HFFc6 (cell line): ENCODE results near the gene THSD4. TPM values are rescaled to one million over a fixed set of nuclear protein-coding genes. Genes with fewer than 3 reads are reported as not detected.

ENCODE experiments used
- DNase-seq: peaks from one replicate; pipeline ENCODE4 v3.0.0-alpha.2; 2018
- H3K27ac Mint-ChIP-seq: 2 replicates; pipeline ENCODE4 v1.8.0; 2020; ENCODE audit warnings: mild to moderate bottlenecking, mixed read lengths
- H3K27me3 Mint-ChIP-seq: 2 replicates; pipeline ENCODE4 v1.8.0; 2021; ENCODE audit warnings: mild to moderate bottlenecking, moderate library complexity, mixed read lengths; ENCODE audit not compliant: insufficient read depth
- H3K36me3 Mint-ChIP-seq: 2 replicates; pipeline ENCODE4 v1.8.0; 2021; ENCODE audit warnings: low read depth, mixed read lengths
- H3K4me1 Mint-ChIP-seq: 2 replicates; pipeline ENCODE4 v1.8.0; 2020; ENCODE audit warnings: low read depth, mixed read lengths
- H3K4me3 Mint-ChIP-seq: 2 replicates; pipeline ENCODE4 v1.8.0; 2020; ENCODE audit warnings: mild to moderate bottlenecking, moderate library complexity, mixed read lengths
- H3K9me3 Mint-ChIP-seq: 2 replicates; pipeline ENCODE4 v1.8.0; 2020; ENCODE audit warnings: mild to moderate bottlenecking, mixed read lengths
- CTCF ChIP-seq: fragments of 200-600 bp; sonication (generic); IDR thresholded peaks from 2 replicates; pipeline ENCODE4 v1.5.0; 2021; ENCODE audit warnings: antibody characterized with exemption, mild to moderate bottlenecking
- total RNA-seq, 6 experiments: library from RNA; stranded (reverse); fragmentation: NEBNext Ultra II Directional; extraction: Animal tissue kit (Norgen Biotek cat#: 25700); gene quantifications; 2 replicates in 1 of 6; 3 replicates in 5 of 6; pipeline ENCODE4 v1.2.3, GENCODE V29; 2021

Gene THSD4
- total RNA-seq, 6 experiments from 2014 or later, result 32.7 to 39.1 (median 36.4) TPM

GRCh38 chr15:71677352-71677751 lies 562.1 kb downstream of the THSD4 start:
- H3K27ac Mint-ChIP-seq, result no peak overlapping the region
- H3K9me3 Mint-ChIP-seq, result no peaks in the 10 kb centered on the region
- H3K4me1 Mint-ChIP-seq, result peaks cover 57% of the 10 kb centered on the region
- H3K27me3 Mint-ChIP-seq, result no peaks in the 10 kb centered on the region
- H3K36me3 Mint-ChIP-seq, result peaks cover 8% of the 10 kb centered on the region; the same call in 1 of the 2 replicates
- no peak overlapping the region for H3K4me3 Mint-ChIP-seq
- TF ChIP-seq CTCF, result no peak
- no peak for DNase-seq

DNA sequence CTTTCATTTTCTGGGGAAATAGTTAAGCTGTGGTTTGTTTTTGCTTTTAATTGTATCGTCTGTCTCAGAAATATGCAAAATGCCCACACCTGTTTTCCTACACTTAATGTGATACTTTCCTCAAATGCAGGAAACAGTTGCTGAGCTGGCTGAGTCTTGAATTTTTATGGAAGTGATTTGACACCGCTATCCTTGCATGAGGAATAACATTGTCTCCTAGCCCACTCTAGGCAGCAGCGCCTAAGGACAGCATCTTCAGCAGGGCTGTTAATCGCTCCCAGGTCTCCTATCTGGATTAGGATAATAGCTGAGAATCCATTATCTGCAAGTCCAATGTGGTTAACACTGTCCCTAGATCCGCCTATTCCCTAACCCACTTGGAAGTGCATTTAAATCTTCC lies 562.5 kb downstream of the THSD4 start:
- Mint-ChIP-seq H3K27me3 (no peaks in the 10 kb centered on the region), H3K4me1 (peaks cover 61% of the 10 kb centered on the region), H3K36me3 (peaks cover 8% of the 10 kb centered on the region; the same call in 1 of the 2 replicates), H3K9me3 (no peaks in the 10 kb centered on the region), H3K27ac (no peak overlapping the region), H3K4me3 (no peak overlapping the region)
- TF ChIP-seq CTCF, result no peak
- no peak for DNase-seq

DNA sequence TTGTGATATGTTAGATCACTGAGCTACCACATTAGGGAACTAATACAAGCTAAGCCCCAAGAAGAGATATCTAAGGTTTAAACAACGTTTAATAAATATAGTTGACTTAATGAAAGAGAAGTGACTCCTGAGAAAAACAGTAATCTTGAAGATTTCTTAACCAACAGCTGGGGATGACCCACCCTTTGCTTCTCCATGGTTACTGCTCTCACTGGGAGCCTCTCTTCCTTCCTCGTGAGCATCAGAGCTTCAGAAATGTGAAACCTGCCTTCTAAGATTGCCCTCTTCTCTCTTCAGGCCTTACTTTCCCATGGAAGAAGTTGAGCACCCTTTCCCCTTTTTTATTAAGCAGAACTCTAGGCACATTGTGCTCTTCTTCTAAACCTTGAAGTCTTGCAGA lies 562.9 kb downstream of the THSD4 start:
- no peak for TF ChIP-seq CTCF
- no peak for DNase-seq
- H3K4me1 Mint-ChIP-seq, result peaks cover 65% of the 10 kb centered on the region
- H3K9me3 Mint-ChIP-seq, result no peaks in the 10 kb centered on the region
- peaks cover 8% of the 10 kb centered on the region; the same call in 1 of the 2 replicates for H3K36me3 Mint-ChIP-seq
- no peaks in the 10 kb centered on the region for H3K27me3 Mint-ChIP-seq
- no peak overlapping the region for H3K4me3 Mint-ChIP-seq
- peak overlapping the region; percentile 29; the same call in 1 of the 2 replicates for H3K27ac Mint-ChIP-seq

DNA sequence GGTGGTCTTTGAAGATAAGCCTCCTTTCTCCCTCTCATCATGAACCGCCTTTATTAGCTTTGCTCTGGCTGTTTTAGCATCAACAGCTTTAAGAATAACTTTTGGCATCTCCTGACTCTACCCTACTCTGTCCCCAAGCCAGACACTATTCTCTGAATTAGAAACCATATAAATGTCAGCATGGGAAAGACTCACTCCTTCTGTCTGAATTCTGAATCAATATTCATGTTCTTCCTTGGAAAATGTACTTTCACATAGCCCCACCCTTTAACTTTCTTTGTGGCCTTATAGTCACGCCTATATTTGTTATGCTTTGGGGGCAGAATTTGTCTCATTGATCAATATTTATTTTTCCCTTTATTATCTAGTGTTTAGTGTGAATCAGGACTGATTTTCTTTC lies 563.3 kb downstream of the THSD4 start:
- Mint-ChIP-seq H3K27ac (peak overlapping the region; percentile 29; the same call in 1 of the 2 replicates), H3K27me3 (no peaks in the 10 kb centered on the region), H3K36me3 (peaks cover 8% of the 10 kb centered on the region; the same call in 1 of the 2 replicates), H3K9me3 (no peaks in the 10 kb centered on the region), H3K4me1 (peaks cover 70% of the 10 kb centered on the region), H3K4me3 (no peak overlapping the region)
- no peak for TF ChIP-seq CTCF
- no peak for DNase-seq

- no peak for DNase-seq
- Mint-ChIP-seq H3K4me1 (peaks cover 77% of the 10 kb centered on the region), H3K9me3 (no peaks in the 10 kb centered on the region), H3K27me3 (no peaks in the 10 kb centered on the region), H3K4me3 (peak overlapping the region; percentile 23; the same call in 1 of the 2 replicates), H3K27ac (peak overlapping the region; percentile 85), H3K36me3 (peaks cover 8% of the 10 kb centered on the region; the same call in 1 of the 2 replicates)
- TF ChIP-seq CTCF, result no peak
These were observed 564.0 kb downstream of the THSD4 start for GRCh38 chr15:71679223-71679792.
